ENCODE measurements around the gene HSPA1B. TPM values are rescaled to one million over a fixed set of nuclear protein-coding genes. Genes with fewer than 3 reads are reported as not detected.
"Not testable (repeated sequence)": the region's sequence is repeated elsewhere in the genome, so short reads cannot be mapped to it uniquely, and the experiment has no call there.

HSPA1B gene
- total RNA-seq: 13.3 TPM

DNA sequence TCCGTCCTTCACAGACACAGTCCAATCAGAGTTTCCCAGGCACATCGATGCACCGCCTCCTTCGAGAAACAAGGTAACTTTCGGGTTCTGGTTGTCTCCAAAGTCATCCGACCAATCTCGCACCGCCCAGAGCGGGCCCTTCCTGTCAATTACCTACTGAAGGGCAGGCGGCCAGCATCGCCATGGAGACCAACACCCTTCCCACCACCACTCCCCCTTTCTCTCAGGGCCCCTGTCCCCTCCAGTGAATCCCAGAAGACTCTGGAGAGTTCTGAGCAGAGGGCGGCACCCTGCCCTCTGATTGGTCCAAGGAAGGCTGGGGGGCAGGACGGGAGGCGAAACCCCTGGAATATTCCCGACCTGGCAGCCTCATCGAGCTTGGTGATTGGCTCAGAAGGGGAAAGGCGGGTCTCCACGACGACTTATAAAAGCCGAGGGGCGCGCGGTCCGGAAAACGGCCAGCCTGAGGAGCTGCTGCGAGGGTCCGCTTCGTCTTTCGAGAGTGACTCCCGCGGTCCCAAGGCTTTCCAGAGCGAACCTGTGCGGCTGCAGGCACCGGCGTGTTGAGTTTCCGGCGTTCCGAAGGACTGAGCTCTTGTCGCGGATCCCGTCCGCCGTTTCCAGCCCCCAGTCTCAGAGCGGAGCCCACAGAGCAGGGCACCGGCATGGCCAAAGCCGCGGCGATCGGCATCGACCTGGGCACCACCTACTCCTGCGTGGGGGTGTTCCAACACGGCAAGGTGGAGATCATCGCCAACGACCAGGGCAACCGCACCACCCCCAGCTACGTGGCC is at the start of gene HSPA1B:
Gene HSPA1B, plus strand, starts transcription at position 453 of the 794 bp plus-strand sequence. Its CDS starts 213 bp downstream, at position 666.
- Histone ChIP-seq H3K27me3 (ENCODE audit: insufficient read depth, low read length) (no peaks in the 10 kb centered on the region), H3K4me3 (ENCODE audit: low read length) (peak within 1 kb of the TSS; percentile 61), H3K9me3 (ENCODE audit: low read depth, low read length) (no peaks in the 10 kb centered on the region), H3K4me1 (ENCODE audit: insufficient read depth, low read length) (peaks cover 58% of the 10 kb centered on the region)

DNA sequence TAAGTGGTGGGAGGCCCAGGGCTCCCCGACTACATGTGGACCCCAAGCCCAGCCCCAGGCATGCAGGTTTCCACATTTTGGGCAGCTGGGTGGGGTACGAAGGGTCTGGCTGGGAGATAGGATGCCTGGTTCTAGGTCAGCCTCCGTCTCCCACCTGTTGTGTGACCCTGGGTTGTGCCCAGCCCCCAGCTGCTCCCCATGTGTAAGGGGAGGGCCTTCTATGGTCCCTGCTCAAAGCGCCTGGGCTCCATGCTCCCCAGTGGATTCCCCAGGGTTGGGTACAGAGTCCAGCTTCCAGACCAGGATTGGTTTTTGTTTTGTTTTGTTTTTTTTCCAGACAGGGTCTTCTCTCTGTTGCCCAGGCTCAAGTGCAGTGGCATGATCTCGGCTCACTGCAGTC is 49.3 kb upstream of the HSPA1B start:
- Histone ChIP-seq H3K4me1 (ENCODE audit: insufficient read depth, low read length) (peaks cover 20% of the 10 kb centered on the region), H3K4me3 (ENCODE audit: low read length) (no peak overlapping the region), H3K27me3 (ENCODE audit: insufficient read depth, low read length) (no peaks in the 10 kb centered on the region), H3K9me3 (ENCODE audit: low read depth, low read length) (no peaks in the 10 kb centered on the region)

DNA sequence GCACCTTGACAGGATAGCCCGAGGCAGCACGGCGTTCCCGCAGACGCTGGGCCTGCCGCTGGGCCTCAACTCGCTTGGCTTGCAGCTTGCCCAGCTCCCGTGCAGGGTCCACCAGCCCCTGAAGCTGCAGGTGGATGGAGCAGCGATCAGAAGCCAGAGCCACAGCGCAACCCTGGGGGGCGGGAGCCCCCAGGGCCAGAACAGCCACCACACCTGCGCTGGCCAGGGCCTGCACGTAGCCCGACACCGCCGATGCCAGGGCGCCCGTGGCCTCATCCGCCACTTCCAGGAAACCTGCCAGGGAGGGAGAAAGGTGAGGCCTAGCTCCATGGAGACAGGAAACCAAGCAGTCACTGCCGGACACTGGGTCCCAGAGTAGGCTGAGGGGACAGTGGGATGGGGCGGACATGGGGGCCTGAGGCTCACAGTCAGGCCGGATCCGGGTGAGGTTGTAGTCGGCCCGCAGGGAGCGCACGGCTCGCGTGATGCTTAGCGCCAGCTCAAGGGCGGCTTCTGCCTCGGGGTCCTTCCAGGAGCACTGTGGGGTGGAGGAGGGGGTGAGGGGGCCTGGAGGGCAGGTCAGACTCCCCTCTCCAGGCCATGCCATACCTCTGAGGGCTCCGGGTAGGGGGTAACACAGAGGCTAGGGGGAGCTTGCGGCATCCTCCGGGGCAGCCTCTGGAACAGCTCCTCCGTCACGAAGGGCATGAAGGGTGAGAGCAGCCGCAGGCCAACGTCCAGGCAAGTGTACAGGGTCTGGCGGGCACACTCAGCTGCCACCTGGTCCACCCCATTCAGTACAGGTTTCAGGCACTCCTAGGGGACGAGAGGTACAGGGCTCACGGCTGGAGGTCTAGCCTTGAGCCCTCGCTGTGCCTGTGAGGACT is 48.3 kb upstream of the HSPA1B start:
- no peaks in the 10 kb centered on the region for H3K27me3 ChIP-seq (ENCODE audit: insufficient read depth, low read length)
- no peak overlapping the region for H3K4me3 ChIP-seq (ENCODE audit: low read length)
- H3K4me1 ChIP-seq (ENCODE audit: insufficient read depth, low read length): peaks cover 16% of the 10 kb centered on the region
- no peaks in the 10 kb centered on the region for H3K9me3 ChIP-seq (ENCODE audit: low read depth, low read length)

GRCh38 chr6:31779908-31780307 is 47.6 kb upstream of the HSPA1B start:
- H3K4me1 ChIP-seq (ENCODE audit: insufficient read depth, low read length): peaks cover 16% of the 10 kb centered on the region
- no peak overlapping the region for H3K4me3 ChIP-seq (ENCODE audit: low read length)
- no peaks in the 10 kb centered on the region for H3K27me3 ChIP-seq (ENCODE audit: insufficient read depth, low read length)
- no peaks in the 10 kb centered on the region for H3K9me3 ChIP-seq (ENCODE audit: low read depth, low read length)

DNA sequence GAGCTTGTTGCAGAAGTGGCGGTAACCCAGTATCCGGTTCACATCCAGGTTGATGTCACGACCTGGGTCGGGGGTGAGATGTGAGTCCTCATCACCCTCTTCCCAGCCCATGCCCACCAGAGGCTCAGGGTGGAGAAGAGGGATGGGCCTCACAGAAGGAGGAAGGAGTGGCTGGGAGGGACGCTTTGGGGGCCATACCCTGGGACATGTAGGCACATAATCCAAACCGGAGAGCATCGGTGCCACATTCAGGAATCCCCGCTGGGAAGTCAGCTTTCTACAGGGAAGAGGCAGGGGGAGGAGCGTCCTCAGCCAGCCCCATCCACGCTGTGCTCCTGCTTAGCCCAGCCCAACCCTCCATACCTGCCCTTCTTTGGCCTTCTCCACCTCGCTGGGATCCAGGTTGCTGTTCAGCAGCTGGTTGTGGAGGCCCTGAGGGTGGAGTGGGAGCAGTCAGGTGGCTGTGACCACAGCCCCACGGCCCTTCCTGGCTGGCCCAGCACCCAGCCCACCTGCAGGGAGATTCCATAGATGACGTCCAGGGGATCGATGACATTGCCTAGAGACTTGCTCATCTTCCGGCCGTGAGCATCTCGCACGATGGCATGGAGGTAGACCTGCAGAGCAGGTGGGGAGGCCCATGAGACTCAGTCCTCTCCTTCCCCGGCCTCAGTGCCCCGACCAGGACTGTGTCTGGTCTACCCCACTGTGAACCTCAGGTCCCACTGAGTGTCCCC is 46.9 kb upstream of the HSPA1B start:
- Histone ChIP-seq H3K4me1 (ENCODE audit: insufficient read depth, low read length) (peaks cover 16% of the 10 kb centered on the region), H3K4me3 (ENCODE audit: low read length) (no peak overlapping the region), H3K27me3 (ENCODE audit: insufficient read depth, low read length) (no peaks in the 10 kb centered on the region), H3K9me3 (ENCODE audit: low read depth, low read length) (no peaks in the 10 kb centered on the region)

DNA sequence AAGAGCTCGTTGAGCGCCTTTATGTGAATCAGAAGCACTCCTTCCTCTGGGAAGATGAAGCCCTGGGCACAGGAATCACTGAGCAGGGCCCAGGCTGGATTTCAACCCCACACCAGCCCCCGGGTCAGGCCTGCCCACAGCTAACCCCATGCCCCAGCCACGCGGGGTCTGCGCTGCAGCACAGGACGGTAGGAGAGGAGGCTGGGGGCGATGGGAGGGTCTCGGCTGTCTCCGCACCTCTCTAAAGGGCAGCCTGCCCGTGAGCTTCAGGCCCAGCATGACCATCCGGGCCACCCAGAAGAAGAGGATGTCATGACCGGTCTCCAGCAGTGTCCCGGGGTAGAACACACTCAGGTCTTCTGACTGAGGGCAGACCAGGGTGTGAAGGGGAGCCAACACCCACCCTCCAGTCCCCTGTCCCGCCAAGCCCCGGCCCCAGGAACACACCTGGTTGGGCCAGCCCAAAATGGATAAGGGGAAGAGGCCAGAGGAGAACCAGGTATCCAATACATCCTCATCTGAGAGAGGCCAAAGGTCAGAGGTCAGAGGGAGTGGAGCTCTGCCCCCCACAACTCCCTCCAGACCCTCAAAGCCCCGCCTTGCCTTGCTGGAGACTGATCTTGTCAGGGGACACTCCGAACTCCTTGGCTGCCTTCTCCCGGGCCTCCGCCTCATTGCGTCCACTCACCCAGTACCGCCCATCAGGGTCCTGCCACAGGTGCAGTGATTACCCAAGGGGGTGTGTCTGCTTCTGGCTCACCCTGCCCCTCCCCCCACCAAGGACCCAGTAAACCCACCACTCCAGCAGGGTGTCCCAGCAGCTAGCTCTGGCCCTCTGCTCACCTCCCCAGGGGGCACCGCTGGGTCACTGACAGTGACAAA is 46.1 kb upstream of the HSPA1B start:
- Histone ChIP-seq H3K9me3 (ENCODE audit: low read depth, low read length) (no peaks in the 10 kb centered on the region), H3K4me1 (ENCODE audit: insufficient read depth, low read length) (peaks cover 11% of the 10 kb centered on the region), H3K4me3 (ENCODE audit: low read length) (no peak overlapping the region), H3K27me3 (ENCODE audit: insufficient read depth, low read length) (no peaks in the 10 kb centered on the region)

- no peak overlapping the region for H3K4me3 ChIP-seq (ENCODE audit: low read length)
- no peaks in the 10 kb centered on the region for H3K9me3 ChIP-seq (ENCODE audit: low read depth, low read length)
- no peaks in the 10 kb centered on the region for H3K27me3 ChIP-seq (ENCODE audit: insufficient read depth, low read length)
- peaks cover 3% of the 10 kb centered on the region for H3K4me1 ChIP-seq (ENCODE audit: insufficient read depth, low read length)
Observed at GRCh38 chr6:31782126-31782855, 45.2 kb upstream of the HSPA1B start.

DNA sequence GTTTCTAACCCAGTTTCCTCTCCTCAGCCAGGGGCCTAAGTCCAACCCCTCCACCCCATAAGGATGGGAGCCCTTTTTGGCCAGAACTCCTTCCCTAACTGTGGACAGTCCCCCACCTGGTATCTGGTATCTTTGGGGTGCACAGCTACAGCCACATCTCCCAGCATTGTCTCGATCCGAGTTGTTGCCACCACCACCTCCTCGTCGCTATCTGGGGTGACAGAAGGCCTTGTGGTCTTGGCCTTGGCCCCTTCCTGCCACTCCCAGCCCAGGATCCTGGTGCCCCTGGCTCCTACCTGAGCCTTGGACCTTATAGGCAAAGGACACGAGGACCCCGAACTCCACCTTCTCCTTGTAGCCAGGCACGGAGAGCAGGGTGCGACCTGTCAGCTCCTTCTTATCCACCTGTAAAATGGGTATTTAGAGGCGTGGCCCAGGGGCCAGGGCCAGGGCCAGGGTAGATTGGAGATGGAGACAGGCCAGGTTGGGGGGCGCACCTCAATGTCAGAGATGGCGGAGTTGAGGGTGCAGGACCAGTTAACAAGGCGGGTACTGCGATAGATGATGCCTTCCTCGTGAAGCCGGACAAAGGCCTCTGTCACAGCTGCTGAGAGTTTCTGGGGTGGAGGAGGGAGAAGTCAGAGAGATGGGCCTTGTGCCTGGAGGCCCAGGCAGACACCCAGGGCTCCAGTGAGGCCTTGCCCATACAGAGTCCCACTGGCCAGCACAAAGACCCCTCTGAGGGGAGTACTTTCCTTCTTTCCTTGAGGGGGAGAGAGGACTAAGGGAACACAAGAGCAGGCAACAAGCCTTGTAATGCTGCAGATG is 43.2 kb upstream of the HSPA1B start:
- H3K4me1 ChIP-seq (ENCODE audit: insufficient read depth, low read length): no peaks in the 10 kb centered on the region
- no peak overlapping the region for H3K4me3 ChIP-seq (ENCODE audit: low read length)
- H3K9me3 ChIP-seq (ENCODE audit: low read depth, low read length): no peaks in the 10 kb centered on the region

DNA sequence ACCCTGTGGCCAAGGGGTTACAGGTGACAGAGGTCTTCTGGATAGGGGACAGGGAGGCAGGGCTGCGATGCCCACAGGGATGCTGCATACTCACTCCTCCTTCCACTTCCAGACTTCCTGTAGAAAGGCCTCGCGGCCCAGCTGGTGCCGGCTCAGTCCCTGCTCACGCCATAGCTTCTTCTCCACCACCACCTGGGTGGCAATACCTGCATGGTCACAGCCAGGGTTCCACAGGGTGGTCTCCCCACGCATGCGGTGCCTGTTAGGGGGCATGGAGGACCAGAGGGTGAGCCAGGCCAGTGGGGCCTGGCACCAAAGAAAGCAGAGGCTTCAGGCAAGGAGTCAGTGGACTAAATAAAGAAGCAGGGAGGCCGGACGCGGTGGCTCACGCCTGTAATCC is 42.1 kb upstream of the HSPA1B start:
- Histone ChIP-seq H3K4me1 (ENCODE audit: insufficient read depth, low read length) (peaks cover 3% of the 10 kb centered on the region), H3K9me3 (ENCODE audit: low read depth, low read length) (no peaks in the 10 kb centered on the region), H3K27me3 (ENCODE audit: insufficient read depth, low read length) (no peaks in the 10 kb centered on the region), H3K4me3 (ENCODE audit: low read length) (no peak overlapping the region)

More for the DNA sequence above, 43.2 kb upstream of the HSPA1B start:
- H3K27me3 ChIP-seq (ENCODE audit: insufficient read depth, low read length): no peaks in the 10 kb centered on the region

GRCh38 chr6:31791324-31792089 is 36.0 kb upstream of the HSPA1B start:
- H3K9me3 ChIP-seq (ENCODE audit: low read depth, low read length): no peaks in the 10 kb centered on the region
- H3K4me1 ChIP-seq (ENCODE audit: insufficient read depth, low read length): peaks cover 33% of the 10 kb centered on the region
- H3K27me3 ChIP-seq (ENCODE audit: insufficient read depth, low read length): no peaks in the 10 kb centered on the region
- no peak overlapping the region for H3K4me3 ChIP-seq (ENCODE audit: low read length)

GRCh38 chr6:31792090-31792374 is 35.5 kb upstream of the HSPA1B start:
- Histone ChIP-seq H3K4me1 (ENCODE audit: insufficient read depth, low read length) (peaks cover 37% of the 10 kb centered on the region), H3K9me3 (ENCODE audit: low read depth, low read length) (no peaks in the 10 kb centered on the region), H3K4me3 (ENCODE audit: low read length) (no peak overlapping the region), H3K27me3 (ENCODE audit: insufficient read depth, low read length) (no peaks in the 10 kb centered on the region)

DNA sequence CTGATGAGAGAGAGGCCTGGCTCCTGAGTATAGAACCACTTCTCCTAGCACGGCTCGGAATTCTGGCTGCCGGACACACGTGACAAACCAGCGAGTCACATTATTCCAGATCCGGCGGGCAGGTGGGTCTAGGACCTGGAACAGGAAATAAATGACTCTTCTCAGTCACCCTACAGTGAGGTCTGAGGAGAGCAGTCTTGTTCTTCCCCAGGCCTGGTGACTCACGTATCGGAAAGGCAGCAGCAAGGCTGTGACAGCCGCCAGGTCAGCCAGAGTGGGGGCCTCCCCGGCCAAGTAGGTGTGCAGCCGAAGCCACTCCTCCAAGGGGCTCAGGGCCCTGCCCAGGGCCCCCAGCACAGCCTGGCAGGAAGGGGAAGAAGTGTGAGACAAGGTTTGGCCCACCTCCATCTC is 34.8 kb upstream of the HSPA1B start:
- H3K4me3 ChIP-seq (ENCODE audit: low read length): no peak overlapping the region
- no peaks in the 10 kb centered on the region for H3K9me3 ChIP-seq (ENCODE audit: low read depth, low read length)
- H3K27me3 ChIP-seq (ENCODE audit: insufficient read depth, low read length): no peaks in the 10 kb centered on the region
- H3K4me1 ChIP-seq (ENCODE audit: insufficient read depth, low read length): peaks cover 44% of the 10 kb centered on the region

- not testable (repeated sequence) for H3K4me3 ChIP-seq (ENCODE audit: low read length); H3K9me3 ChIP-seq (ENCODE audit: low read depth, low read length); H3K27me3 ChIP-seq (ENCODE audit: insufficient read depth, low read length)
- peaks cover 52% of the 10 kb centered on the region for H3K4me1 ChIP-seq (ENCODE audit: insufficient read depth, low read length)
Observed at GRCh38 chr6:31793927-31794245, 33.7 kb upstream of the HSPA1B start.
